NCI-H1048 (cell line): ENCODE measurements around the gene FCHSD2.
"Not testable (repeated sequence)": the region's sequence is repeated elsewhere in the genome, so short reads cannot be mapped to it uniquely, and the experiment has no call there.

ENCODE experiments used
- DNase-seq: peaks from one replicate; lab custom pipeline; 2025; lab: John Stamatoyannopoulos, UW

Gene FCHSD2

GRCh38 chr11:73121692-73122091 is 20.4 kb downstream of the FCHSD2 start:
- DNase-seq = no peak

GRCh38 chr11:73117071-73117470 is 25.0 kb downstream of the FCHSD2 start:
- no peak for DNase-seq

DNA sequence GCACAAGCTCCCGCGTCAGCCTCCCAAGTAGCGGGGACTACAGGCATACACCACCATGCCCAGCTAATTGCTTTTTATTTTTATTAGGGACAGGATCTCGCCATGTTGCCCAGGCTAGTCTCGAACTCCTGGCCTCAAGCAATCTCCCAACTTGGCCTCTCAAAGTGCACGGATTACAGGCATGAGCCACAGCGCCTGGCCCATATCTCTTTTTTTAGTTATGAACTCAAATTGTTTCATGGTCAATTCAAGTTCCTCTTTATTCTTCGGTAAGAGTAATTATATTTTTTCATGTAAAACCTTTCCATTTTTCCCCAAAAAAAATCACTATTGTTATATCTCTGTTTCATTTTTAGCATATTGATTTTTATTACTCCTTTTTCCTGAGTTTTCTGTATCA is 25.5 kb downstream of the FCHSD2 start:
- no peak for DNase-seq

GRCh38 chr11:73114835-73115220 is 27.3 kb downstream of the FCHSD2 start:
- DNase-seq = no peak

DNA sequence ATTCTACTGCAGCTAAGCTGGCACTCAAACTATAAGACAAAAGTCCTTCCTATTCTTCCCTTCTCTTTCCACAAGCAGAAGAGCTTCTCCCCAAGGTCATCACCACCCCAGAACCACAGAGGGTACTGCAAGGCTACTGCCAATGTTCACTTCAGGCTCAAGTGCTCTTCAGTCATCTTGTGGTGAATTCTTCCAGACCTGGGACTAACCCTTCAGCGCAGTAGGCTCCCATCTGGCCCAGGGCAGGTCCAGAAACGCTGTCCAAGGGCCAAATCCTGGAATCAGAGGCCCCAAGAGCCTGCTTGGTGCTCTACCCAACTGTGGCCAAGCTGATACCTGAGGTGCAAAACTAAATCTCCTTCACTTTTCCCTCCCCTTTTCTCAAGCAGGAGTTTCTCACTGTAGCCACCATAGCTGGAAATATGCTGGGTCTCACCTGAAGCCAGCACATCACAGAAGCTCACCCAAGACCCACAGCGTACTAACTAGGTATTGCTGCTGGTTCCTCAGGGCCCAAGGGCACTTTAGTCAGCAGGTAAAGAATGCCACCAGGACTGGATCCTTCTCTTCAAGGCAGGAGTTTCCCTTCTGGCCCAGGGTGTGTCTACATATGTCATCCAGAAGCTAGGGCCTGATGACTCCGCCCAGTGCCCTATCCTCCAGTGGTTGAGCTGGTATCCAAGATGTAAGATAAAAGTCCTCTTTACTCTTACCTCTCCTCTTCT is 27.8 kb downstream of the FCHSD2 start:
- no peak for DNase-seq

- no peak for DNase-seq
Observed at GRCh38 chr11:73113426-73113825, 28.7 kb downstream of the FCHSD2 start.

DNA sequence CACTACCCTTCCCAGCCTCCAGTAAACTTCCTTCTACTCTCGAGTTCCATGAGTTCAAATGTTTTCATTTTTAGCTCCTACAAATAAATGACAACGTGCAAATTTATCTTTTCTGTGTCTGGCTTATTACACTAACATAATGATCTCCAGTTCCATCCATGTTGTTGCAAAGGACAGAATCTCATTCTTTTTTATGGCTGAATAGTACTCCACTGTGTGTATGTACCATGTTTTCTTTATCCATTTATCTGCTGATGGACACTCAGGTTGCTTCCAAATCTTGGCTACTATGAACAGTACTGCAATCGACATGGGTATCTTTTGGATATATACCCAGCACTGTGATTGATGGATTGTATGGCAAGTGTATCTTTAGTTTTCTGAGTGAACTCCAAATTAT is 34.5 kb downstream of the FCHSD2 start:
- no peak for DNase-seq

- no peak for DNase-seq
Observed at GRCh38 chr11:73106347-73106746, 35.8 kb downstream of the FCHSD2 start.

- no peak for DNase-seq
Observed at GRCh38 chr11:73100578-73100977, 41.5 kb downstream of the FCHSD2 start.

GRCh38 chr11:73099512-73100266 is 42.4 kb downstream of the FCHSD2 start:
- no peak for DNase-seq

DNA sequence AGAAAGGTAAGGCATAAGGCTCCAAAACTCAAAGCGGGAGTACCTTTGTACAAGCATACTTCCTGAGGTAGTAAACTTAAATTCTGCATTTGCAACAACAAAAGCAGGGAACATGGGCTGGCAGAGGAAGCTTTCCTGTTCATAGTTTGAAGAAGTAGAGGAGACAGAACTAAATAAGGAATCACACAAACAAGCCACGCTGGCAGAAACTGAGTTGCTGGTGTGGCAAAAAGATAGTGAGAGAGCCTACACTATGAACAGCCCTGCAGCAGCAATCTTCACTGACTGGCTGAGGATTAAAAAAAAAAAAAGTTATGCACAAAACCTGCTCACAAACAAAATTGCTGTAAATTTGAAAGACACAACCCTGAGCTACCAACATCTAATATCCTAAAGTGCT is 46.5 kb downstream of the FCHSD2 start:
- DNase-seq = no peak

GRCh38 chr11:73091521-73092305 is 50.4 kb downstream of the FCHSD2 start:
- DNase-seq = no peak

GRCh38 chr11:73087730-73088129 is 54.4 kb downstream of the FCHSD2 start:
- no peak for DNase-seq

GRCh38 chr11:73085189-73085875 is 56.8 kb downstream of the FCHSD2 start:
- DNase-seq = no peak

GRCh38 chr11:73078631-73079030 is 63.5 kb downstream of the FCHSD2 start:
- no peak for DNase-seq

DNA sequence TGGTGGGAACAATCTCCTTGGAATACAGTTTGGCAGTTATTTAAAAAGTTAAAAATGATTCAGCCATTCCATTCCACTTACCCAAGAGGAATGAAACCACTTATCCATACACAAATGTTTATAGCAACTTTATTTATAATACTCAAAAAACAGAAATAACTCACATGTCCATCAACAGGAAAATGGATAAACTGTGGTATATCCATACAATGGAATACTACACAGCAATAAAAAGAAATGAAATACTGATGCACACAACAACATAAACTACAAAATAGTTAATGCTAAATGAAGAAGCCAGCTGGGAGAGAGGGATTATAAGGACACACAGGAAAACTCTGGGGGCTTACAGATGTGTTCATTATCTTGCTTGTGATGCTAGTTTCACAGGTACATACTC is 64.7 kb downstream of the FCHSD2 start:
- no peak for DNase-seq

DNA sequence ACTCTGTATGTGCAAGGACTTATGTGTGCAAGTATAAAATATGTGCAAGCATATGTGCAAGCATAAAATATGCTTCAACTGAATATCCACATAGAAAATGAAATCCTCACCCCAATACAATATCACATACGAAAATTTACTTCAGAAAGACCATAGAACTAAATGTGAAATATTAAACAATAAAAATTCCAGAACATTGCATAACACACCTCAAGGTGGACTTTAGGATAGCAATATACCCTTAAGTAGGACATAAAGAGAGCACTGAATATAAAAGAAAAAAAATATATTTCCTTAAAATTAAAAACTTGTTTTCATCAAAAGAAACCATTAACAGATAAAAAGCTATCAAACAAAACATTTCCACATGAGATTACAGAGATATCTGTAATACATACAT is 67.8 kb downstream of the FCHSD2 start:
- no peak for DNase-seq

- no peak for DNase-seq
Observed at GRCh38 chr11:73072935-73073481, 69.1 kb downstream of the FCHSD2 start.

- no peak for DNase-seq
Observed at GRCh38 chr11:73070653-73071052, 71.5 kb downstream of the FCHSD2 start.

DNA sequence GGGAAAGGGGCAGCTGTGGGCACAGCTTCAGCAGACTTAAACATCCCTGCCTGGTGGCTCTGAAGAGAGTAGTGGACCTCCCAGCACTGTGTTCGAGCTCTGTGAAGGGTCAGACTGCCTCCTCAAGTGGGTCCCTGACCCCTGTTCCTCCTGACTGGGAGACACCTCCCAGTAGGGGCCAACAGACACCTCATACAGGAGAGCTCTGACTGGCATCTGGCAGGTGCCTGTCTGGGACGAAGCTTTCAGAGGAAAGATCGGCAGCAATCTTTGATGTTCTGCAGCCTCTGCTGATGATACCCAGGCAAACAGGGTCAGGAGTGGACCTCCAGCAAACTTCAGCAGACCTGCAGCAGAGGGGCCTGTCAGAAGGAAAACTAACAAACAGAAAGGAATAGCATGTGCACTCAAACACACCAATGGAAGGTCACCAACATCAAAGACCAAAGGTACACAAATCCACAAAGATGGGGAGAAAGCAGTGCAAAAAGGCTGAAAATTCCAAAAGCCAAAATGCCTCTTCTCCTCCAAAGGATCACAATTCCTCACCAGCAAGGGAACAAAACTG is 80.2 kb downstream of the FCHSD2 start:
- not testable (repeated sequence) for DNase-seq

DNA sequence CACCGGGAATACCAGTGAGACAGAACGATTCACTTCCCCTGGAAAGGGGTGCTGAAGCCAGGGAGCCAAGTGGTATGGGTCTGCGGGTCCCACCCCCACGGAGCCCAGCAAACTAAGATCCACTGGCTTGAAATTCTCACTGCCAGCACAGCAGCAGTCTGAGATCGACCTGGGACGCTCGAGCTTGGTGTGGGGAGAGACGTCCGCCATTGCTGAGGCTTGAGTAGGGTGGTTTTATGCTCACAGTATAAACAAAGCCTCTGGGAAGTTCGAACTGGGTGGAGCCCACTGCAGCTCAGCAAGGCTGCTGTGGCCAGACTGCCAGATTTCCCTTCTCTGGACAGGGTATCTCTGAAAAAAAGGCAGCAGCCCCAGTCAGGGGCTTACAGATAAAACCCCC is 80.7 kb downstream of the FCHSD2 start:
- DNase-seq = not testable (repeated sequence)

DNA sequence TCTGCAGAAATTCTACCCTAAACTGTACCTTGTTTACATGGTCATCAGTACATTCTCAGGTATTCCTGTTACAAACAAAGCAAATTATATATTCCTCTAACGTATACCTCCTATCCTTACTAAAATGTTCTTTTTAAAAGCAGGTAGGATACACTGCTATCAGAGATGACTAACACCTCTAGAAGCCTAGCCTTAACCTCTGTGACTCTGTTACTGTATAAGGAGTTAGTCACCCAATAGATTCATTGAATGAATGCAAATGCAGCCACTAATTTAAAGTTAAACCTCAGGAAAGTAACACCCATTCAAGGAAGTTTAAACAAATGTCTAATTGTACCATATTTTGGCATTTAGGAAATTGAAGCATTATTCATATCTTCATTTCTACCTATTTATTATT is 82.2 kb downstream of the FCHSD2 start:
- DNase-seq = no peak
